Heart left ventricle (tissue), 13 donors: ENCODE measurements around the gene RALGPS1.

ENCODE experiments used
- CTCF ChIP-seq, 12 donors: fragments of 200-600 bp; sonication (generic) in 4 of 12; IDR thresholded peaks; one replicate each; pipeline versions ENCODE4 v1.5.0 to v1.8.0; 2018 to 2022; ENCODE audit warnings: antibody characterized with exemption in 12 of 12, mild to moderate bottlenecking in 5 of 12
- POLR2A ChIP-seq, 2 donors: fragments of 450-650 bp; IDR thresholded peaks; one replicate each; pipeline ENCODE4 v1.6.1; 2017; ENCODE audit warnings: antibody characterized with exemption in 2 of 2, mild to moderate bottlenecking in 2 of 2, moderate library complexity in 2 of 2
- donor health status: ischemic (EF 13 %, LVEDD 7.1; RV severe dilation, severe dysfunction).
- donor health status: DM: no; HTN: yes; CAD: no.
- donor health status: DM: no; HTN: no; CAD: no.
- donor health status: ischemic (EF 25% LVEDD 6.9; RV normal size, moderate dysfunction).
- donor health status: ischemic (EF 25% LVEDD 5.7; RV mildly dilated, moderate dysfunction).
- donor health status: ischemic (EF 35%, LVEDD 5.7; RV mildly dilated, moderate dysfunction).
- donor health status: nonischemic (EF 11% LVEDD 7.7; RV severe dilation, severe dysfunction).
- donor health status: DM: yes; HTN: yes; CAD: no.
- donor health status: PGD.
- donor health status: ischemic (EF 29% LVEDD 5.4; RV normal size, mild dysfunction).
- donor health status: nonischemic (EF 23%, LVEDD 6.1; RV moderate dilation, normal function).

- TF ChIP-seq CTCF (IDR thresholded peaks at IDR 0.05) (no peak), POLR2A (IDR thresholded peaks at IDR 0.05) (no peak)
Observed at GRCh38 chr9:127211983-127212382, 297.4 kb downstream of the RALGPS1 start.
